ENCODE measurements around the gene ARID3A. TPM values are rescaled to one million over a fixed set of nuclear protein-coding genes. Genes with fewer than 3 reads are reported as not detected.

ARID3A gene
- total and polyA plus RNA-seq, 2 of the 8 experiments (the other 6 are each of a cell fraction or from before 2014, with no cell fraction given), result 40.5 to 77.4 TPM

DNA sequence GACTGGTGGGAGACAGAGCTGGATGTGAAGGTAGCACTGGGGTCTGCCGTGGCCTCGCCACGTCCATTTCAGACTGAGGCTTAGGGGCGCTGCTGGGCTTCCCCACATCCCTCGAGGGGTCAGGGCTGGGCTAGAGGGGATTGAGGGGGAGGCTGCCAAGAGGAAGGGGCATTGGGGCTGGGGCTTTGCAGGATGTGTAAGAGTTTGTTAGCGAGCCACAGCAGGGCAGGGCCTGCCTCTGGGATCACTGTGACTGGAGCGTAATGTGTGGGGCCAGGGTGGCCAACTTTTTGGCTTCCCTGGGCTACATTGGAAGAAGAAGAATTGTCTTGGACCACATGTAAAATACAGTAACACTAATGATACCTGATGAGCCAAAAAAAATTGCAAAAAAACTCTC, 14.1 kb downstream of the ARID3A start (continued):
- no peak for TF ChIP-seq ASH2L (IDR thresholded peaks at IDR 0.05; ENCODE audit: low read length)
- no peak for TF ChIP-seq FOSL1 (IDR thresholded peaks at IDR 0.05; ENCODE audit: insufficient read depth, low read depth, low read length)
- TF ChIP-seq TEAD4 (IDR thresholded peaks at IDR 0.05; ENCODE audit: low read depth, low read length), result no peak
- TF ChIP-seq POLR2A (IDR thresholded peaks at IDR 0.05; ENCODE audit: control extremely low read depth in 1 of 2, low read depth in 2 of 2, low read length in 2 of 2), result no peak
- TF ChIP-seq, protein P1, sequence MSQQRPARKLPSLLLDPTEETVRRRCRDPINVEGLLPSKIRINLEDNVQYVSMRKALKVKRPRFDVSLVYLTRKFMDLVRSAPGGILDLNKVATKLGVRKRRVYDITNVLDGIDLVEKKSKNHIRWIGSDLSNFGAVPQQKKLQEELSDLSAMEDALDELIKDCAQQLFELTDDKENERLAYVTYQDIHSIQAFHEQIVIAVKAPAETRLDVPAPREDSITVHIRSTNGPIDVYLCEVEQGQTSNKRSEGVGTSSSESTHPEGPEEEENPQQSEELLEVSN (IDR thresholded peaks at IDR 0.05), result no peak
